Activated B cell treated with CpG ODN at 0.5 μM for 24 hours (primary cell): ENCODE measurements around the gene ENTHD1. TPM values are rescaled to one million over a fixed set of nuclear protein-coding genes. Genes with fewer than 3 reads are reported as not detected.

Source experiments
- ATAC-seq: fragments of 200-7000 bp; cut with Tn5 transposase; one replicate; pipeline ENCODE4 v1.10.0; 2021; ENCODE audit warnings: low read depth, mild to moderate bottlenecking, moderate library complexity
- CTCF ChIA-PET: fragments of 350-600 bp; sonication (Branson Sonifier 250); formaldehyde crosslinking; loops from one replicate; lab custom pipeline; 2021; ENCODE audit warnings: antibody characterized with exemption; lab: Charles Lee
- POLR2A ChIA-PET: fragments of 350-600 bp; sonication (Branson Sonifier 250); formaldehyde crosslinking; loops from one replicate; lab custom pipeline; 2021; ENCODE audit warnings: antibody characterized with exemption; lab: Charles Lee
- DNase-seq: peaks from one replicate; pipeline ENCODE4 v3.0.0; 2022
- H3K27ac Mint-ChIP-seq: one replicate; pipeline ENCODE4 v1.8.0; 2020; ENCODE audit warnings: mixed read lengths
- H3K27me3 Mint-ChIP-seq: one replicate; pipeline ENCODE4 v1.8.0; 2021; ENCODE audit warnings: mixed read lengths
- H3K36me3 Mint-ChIP-seq: one replicate; pipeline ENCODE4 v1.8.0; 2021; ENCODE audit warnings: low read depth, mixed read lengths
- H3K4me1 Mint-ChIP-seq: one replicate; pipeline ENCODE4 v1.8.0; 2021; ENCODE audit warnings: mixed read lengths
- H3K4me3 Mint-ChIP-seq: one replicate; pipeline ENCODE4 v1.8.0; 2020; ENCODE audit warnings: mild to moderate bottlenecking, mixed read lengths
- H3K9me3 Mint-ChIP-seq: one replicate; pipeline ENCODE4 v1.8.0; 2020; ENCODE audit warnings: mixed read lengths
- CTCF ChIP-seq: fragments of 200-600 bp; IDR thresholded peaks from one replicate; pipeline ENCODE4 v1.8.0; 2022; ENCODE audit warnings: antibody characterized with exemption, mild to moderate bottlenecking
- intact Hi-C: fragments of 100-400 bp; cut with micrococcal nuclease; formaldehyde crosslinking; loops from one replicate; pipeline ENCODE4 v1.15.1; 2024
- total RNA-seq: library from RNA; stranded (reverse); gene quantifications from 2 replicates; pipeline ENCODE4 v1.2.3, GENCODE V29; 2022

ENTHD1 gene
- total RNA-seq, 1 donor from 2014 or later: not detected

GRCh38 chr22:39916496-39916895, 22.9 kb upstream of the ENTHD1 start:
- Mint-ChIP-seq H3K4me1 (peaks cover 41% of the 10 kb centered on the region), H3K36me3 (peaks cover 6% of the 10 kb centered on the region), H3K4me3 (no peak overlapping the region), H3K27ac (no peak overlapping the region), H3K9me3 (no peaks in the 10 kb centered on the region), H3K27me3 (no peaks in the 10 kb centered on the region)
- ATAC-seq (no peak), DNase-seq (no peak)
- intact Hi-C loops: loop anchor here (2.0 kb wide), 1 partner anchor 16 kb away; the partner anchor contains the start of gene GRAP2
- TF ChIP-seq CTCF: no peak
- ChIA-PET POLR2A (no interaction called here), CTCF (no interaction called here)

GRCh38 chr22:39915295-39915726, 21.8 kb upstream of the ENTHD1 start:
- Mint-ChIP-seq H3K9me3 (no peaks in the 10 kb centered on the region), H3K27ac (peak overlapping the region; percentile 9), H3K4me3 (peak overlapping the region; percentile 56), H3K27me3 (no peaks in the 10 kb centered on the region), H3K4me1 (peaks cover 51% of the 10 kb centered on the region), H3K36me3 (peaks cover 5% of the 10 kb centered on the region)
- CTCF ChIA-PET: interaction anchor here (1.1 kb wide), 1 partner anchor 110 kb away, joined by 3 read pairs; no protein-coding TSS in a partner anchor
- ATAC-seq: no peak
- POLR2A ChIA-PET: interaction anchor here (0.9 kb wide), 1 partner anchor 16 kb away, joined by 8 read pairs; no protein-coding TSS in a partner anchor
- TF ChIP-seq CTCF: no peak
- DNase-seq: no peak
- intact Hi-C loops: no loop called here

GRCh38 chr22:39914584-39914983, 21.0 kb upstream of the ENTHD1 start:
- Mint-ChIP-seq H3K4me1 (peaks cover 56% of the 10 kb centered on the region), H3K36me3 (peaks cover 2% of the 10 kb centered on the region), H3K4me3 (no peak overlapping the region), H3K9me3 (no peaks in the 10 kb centered on the region), H3K27ac (no peak overlapping the region), H3K27me3 (no peaks in the 10 kb centered on the region)
- TF ChIP-seq CTCF: no peak
- ChIA-PET POLR2A (no interaction called here), CTCF (no interaction called here)
- intact Hi-C loops: no loop called here
- no peak for ATAC-seq
- DNase-seq: no peak

GRCh38 chr22:39913886-39914285, 20.3 kb upstream of the ENTHD1 start:
- Mint-ChIP-seq H3K9me3 (no peaks in the 10 kb centered on the region), H3K36me3 (no peaks in the 10 kb centered on the region), H3K4me1 (peaks cover 59% of the 10 kb centered on the region), H3K27ac (no peak overlapping the region), H3K27me3 (no peaks in the 10 kb centered on the region), H3K4me3 (no peak overlapping the region)
- DNase-seq (no peak), ATAC-seq (no peak)
- CTCF ChIA-PET: no interaction called here
- POLR2A ChIA-PET: no interaction called here
- TF ChIP-seq CTCF: no peak
- intact Hi-C loops: no loop called here

- ChIA-PET CTCF (no interaction called here), POLR2A (no interaction called here)
- no peak overlapping the region for H3K27ac Mint-ChIP-seq
- no peak for ATAC-seq
- no peaks in the 10 kb centered on the region for H3K36me3 Mint-ChIP-seq
- peaks cover 64% of the 10 kb centered on the region for H3K4me1 Mint-ChIP-seq
- no peak overlapping the region for H3K4me3 Mint-ChIP-seq
- no peaks in the 10 kb centered on the region for H3K9me3 Mint-ChIP-seq
- no peak for TF ChIP-seq CTCF
- H3K27me3 Mint-ChIP-seq: no peaks in the 10 kb centered on the region
- DNase-seq: no peak
- intact Hi-C loops: no loop called here
Measured at GRCh38 chr22:39913321-39913720, 19.8 kb upstream of the ENTHD1 start.
